HG03175 (cell line): Measurements from ENCODE around the gene KRT86.
"Not testable (repeated sequence)": the region's sequence is repeated elsewhere in the genome, so short reads cannot be mapped to it uniquely, and the experiment has no call there.

Source experiments
- ATAC-seq: cut with Tn5 transposase; IDR thresholded peaks from one replicate; pipeline ENCODE4 v1.9.1; 2021; ENCODE audit warnings: mild to moderate bottlenecking, moderate library complexity; ENCODE audit not compliant: unreplicated experiment

The KRT86 gene

DNA sequence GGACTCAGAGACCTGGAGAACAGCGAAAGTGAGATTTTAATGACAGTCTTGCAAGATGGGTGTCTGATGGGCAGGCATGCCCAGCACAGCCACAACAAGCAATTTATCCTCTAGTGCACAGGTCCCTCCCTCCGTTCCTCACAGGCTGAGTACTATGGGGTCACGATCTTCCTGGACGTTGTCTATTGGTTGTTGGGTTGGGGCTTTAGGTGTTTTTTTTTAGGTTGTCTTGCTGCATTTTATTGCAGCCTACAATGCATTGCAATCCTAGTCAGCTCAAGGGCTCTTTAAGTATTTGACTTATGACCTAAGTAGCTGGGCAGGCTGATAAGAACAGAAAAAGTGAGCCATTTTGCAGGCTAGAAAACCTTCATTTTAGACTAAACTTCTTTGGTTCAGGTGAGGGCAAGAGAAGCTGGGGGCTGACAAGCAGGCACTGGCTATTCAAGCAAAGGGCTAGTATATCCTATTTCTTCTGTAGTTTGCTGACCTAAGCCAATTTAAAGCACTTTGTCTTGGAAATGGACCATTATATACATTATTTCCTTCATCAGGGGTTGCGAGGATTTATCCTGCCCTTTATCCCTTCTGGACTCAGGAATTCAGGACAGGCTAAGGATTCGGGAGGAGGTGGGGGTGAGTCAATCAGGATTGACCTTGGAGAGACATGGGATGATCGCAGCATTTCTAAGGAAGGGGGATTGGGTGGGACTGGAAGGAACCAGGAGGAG, 35.4 kb upstream of the KRT86 start:
- ATAC-seq = no peak

DNA sequence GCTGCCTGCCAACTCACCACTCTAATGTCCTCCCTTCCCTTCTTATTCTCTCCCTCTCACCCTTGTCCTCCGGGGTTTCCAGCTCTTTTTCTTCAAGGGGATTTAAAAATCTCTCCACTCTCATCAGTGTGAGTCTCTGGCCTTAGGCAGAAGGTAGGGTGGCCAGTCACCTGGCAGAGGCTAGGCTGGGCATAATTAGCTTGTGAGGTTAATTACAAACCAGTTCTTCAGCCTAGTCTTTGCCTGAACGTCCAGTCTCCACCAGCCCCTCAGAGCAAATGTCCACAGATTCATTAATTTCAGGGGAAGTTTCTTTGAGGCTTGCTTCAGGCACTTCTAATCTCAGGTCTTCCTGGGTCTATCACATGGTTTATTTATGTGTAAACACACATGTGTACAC, 34.7 kb upstream of the KRT86 start:
- no peak for ATAC-seq

DNA sequence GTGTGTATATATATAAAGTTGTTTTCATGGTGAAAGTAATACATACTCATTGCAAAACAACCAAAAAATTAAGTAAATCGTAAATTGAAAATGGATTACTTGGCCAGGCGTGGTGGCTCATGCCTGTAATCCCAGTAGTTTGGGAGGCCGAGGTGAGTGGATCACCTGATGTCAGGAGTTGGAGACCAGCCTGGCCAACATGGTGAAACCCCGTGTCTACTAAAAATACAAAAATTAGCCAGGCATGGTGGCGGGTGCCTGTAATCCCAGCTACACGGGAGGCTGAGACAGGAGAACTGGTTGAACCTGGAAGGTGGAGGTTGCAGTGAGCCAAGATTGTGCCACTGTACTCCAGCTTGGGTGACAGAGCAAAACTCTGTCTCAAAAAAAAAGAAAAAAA, 34.2 kb upstream of the KRT86 start:
- not testable (repeated sequence) for ATAC-seq

DNA sequence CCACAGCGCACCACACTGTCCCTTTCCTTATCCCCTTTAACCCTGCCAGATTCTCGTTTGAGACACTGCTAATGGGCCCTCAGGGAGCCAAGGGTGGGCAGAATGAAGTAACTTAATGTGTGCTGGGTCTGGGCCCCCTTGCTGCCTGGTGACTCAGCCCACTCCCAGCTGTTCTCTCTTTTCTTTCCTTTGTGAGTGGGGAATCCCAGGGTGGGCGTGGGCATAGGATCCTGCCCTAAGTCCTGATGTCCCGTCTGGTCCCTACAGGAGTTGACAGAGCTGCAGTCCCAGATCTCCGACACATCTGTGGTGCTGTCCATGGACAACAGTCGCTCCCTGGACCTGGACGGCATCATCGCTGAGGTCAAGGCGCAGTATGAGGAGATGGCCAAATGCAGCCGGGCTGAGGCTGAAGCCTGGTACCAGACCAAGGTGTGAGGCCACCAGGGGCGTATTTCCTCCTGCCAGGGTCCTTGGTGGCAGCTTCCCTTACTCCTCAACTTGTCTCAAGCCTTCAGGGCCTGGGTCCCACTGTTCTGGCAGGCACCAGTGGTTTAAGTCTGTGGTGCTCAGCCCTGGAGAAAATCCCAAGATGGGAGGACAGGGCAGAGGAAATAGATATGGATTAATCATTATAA, 33.1 kb upstream of the KRT86 start:
- ATAC-seq = no peak

DNA sequence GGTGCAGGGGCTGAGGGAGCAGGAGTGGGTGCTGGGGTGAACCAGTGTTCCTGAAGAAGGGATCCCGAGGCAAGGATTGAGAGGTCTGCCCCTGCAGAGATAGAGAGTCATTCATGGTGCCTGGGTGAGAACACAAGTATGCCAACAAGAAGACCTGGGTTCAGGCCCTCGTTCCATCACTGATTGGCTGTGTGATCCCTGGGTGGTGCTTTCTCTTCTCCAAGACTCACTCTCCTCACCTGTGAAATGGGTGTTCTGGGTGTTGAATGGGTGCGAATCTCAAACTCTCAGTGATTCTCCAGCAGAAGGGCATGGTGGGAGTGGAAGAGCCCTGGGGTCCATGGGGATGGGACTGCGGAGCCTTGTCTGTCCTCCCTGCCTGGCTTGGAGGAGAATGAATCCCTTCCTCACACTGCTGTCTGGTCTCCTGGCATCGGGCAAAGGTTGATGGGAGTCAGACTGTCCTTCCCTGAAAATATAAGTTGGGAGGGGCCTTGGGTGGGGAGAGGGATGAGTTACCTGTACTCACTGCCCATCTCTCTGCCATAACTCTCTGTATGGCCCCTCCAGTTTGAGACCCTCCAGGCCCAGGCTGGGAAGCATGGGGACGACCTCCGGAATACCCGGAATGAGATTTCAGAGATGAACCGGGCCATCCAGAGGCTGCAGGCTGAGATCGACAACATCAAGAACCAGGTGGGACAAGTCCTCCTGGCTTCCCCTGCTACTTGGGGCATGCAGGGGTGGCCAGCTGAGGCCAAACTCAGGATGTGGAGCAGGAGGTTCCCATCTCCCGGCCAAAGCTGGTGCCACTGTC, 31.8 kb upstream of the KRT86 start:
- ATAC-seq = no peak

DNA sequence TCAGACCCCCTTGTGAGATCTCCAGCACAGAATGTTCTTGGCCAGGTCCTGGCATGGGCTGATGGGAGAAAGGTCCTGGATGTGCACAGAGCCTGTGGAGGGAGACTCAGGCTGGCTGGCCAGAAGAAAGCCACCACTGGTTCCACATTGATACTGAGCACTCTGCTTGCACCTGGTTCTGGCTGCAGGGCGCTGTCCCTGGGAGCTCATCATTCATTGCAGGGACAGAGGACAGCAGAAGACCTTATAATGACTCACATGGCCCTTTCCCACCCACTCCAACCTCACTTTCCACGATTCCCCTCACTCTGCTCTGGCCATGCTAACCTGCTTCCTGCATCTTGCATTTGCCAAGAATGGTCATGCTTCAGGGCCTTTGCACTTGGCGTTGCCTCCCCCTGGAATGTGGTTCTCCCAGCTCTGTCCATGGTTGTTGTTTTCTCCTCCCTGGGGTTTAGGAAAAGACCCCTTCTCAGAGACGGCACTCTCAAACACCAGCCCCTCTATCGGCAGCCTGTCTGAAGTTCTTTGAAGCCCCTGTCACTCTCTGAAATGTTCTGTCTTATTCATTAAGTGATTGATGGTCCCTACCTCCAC, 31.1 kb upstream of the KRT86 start:
- no peak for ATAC-seq

DNA sequence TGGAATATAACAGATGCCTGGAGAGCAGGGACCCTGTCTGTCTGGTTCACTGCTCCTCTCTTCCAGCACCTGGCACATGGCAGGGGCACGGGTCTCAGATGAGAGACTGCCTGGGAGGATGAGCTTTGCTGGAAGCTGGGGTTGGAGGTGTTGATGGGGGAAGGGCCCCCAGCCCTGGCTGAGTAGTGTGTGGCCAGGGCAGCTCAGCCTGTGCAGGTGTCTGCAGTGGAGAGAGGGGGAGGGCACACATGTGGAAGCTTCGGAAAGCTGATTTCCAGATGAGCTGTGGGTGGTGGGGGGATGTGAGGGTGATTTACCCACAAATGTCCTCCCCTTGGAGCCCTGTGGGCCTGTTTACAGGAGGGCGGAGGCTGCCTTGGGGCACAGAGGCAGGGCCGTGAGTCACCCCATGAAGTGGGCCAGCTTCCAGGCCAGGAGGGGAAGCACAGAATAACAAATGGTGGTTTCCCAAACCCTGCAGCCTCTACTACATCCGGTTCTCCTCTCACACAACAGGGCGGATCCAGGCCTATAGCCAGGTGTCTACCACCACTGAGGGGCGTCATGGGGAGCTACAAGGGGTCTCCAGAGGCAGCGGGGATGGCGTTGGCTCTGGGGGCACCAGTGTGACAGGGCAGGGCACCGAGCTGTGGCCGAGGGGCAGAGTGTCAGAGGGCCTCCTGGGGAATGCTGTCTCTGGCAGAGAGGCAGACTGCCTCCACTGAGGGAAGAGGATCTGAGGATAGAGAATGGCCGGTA, 30.4 kb upstream of the KRT86 start:
- peak; percentile 85 for ATAC-seq

DNA sequence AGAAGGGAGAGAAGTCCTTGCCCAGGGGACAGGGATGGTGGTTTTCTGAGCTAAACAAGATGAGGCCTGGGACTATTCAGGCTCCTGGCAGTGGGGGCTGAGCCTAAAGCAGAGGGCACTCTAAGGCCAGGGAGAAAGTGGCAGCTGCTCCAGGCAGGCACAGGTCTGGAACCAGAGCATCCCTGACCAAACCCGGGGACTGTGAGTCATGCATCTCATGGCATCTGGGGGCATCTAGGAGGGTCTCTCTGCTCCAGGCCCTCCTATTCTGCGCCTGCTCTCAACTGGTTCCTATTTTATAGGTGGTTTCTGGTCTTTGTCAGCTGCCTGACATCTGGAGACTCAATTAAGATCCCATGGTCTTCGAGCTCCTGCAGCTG, 29.8 kb upstream of the KRT86 start:
- peak; percentile 14 for ATAC-seq

DNA sequence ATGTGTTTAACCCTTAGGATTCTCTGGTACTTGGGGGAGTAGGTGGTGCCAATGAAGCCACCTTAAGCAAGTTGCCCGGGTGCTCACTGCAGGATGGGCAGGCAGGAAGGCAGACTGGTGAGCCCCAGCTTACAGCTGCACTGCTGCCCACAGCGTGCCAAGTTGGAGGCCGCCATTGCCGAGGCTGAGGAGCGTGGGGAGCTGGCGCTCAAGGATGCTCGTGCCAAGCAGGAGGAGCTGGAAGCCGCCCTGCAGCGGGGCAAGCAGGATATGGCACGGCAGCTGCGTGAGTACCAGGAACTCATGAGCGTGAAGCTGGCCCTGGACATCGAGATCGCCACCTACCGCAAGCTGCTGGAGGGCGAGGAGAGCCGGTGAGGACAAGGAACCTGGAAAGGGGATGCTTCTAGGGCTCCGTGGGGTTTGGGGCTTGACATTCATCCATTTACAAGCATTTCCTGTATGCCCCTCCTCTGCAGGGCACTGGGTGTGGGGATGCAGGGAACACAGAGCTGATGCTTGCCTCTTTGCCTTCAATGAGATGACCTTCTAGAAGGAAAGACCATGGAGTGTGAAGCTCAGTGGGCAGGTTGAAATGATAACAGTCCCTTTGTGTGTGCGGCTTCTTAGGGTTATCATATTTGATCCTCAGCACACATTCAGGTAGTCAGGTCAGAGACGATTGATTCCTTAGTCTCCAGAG, 29.0 kb upstream of the KRT86 start:
- ATAC-seq = no peak

DNA sequence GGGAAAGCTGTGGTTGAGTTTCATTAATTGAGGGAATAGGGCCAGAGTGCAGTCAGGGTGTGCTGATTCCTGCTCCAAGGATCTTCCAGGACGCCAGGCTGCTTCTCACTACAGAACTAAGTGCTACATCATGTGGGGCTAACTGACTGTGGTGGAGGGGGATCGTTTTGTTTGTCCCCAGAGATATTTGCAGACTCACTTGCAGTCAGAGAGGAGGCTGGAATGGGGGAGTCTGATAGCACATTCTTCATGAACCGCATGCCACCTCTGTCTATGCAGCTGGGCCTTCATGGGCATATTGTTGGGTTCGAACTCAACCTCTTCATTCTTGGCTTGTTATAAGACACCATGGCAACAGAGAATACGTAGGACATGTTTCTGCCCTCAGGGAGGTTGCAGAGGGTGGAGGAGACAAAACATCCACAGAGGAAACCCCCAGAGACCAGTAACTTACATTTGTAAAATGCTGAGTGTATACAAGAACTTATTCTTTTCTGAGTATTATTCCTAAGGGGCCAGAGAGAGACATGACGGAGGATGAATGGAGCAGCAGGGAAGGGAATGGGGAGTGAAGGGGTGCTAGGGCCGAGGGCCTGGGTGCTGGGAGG, 28.4 kb upstream of the KRT86 start:
- no peak for ATAC-seq

DNA sequence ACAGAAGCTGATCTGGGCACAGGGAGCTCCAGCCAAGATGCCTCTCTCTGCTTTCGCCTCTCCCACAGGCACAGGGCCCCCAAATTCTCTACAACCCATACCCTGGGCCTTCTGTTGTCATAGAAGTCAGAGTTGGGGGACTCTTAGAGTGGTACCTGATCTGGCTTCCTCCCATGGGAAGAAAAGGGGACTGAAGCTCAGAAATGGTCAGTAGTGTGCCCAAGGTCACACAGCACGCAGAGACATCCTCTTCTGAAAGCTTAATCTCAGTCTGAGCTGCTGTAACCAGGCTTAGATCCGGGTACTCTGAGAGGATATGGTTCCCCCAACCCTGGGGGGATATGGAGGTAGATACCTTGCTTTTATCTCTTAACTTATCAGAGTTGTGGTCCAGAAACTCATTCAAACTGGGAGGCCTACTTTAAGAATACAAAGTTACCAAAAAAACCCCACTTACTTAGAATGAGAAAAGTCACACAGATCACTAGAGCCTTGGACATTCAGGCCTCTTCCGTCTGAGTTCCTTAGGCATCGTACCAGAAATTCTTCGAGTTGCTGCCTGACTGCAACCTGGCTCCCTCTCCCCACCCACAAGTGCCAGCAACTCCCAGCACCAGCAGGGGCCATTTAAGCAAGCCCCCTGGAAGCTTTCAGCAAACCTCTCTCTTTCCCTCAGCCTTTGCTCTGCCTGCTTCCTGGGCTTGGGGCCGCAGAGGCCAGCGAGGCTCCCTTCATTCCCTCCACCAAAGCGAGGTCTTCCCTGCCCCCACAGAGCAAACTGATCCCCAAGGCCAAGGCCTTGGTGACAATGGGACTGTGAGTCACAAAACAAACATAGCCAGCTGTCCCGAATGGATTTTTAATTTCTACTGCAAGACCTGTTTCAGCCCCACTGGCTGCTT, 27.5 kb upstream of the KRT86 start:
- ATAC-seq = no peak

DNA sequence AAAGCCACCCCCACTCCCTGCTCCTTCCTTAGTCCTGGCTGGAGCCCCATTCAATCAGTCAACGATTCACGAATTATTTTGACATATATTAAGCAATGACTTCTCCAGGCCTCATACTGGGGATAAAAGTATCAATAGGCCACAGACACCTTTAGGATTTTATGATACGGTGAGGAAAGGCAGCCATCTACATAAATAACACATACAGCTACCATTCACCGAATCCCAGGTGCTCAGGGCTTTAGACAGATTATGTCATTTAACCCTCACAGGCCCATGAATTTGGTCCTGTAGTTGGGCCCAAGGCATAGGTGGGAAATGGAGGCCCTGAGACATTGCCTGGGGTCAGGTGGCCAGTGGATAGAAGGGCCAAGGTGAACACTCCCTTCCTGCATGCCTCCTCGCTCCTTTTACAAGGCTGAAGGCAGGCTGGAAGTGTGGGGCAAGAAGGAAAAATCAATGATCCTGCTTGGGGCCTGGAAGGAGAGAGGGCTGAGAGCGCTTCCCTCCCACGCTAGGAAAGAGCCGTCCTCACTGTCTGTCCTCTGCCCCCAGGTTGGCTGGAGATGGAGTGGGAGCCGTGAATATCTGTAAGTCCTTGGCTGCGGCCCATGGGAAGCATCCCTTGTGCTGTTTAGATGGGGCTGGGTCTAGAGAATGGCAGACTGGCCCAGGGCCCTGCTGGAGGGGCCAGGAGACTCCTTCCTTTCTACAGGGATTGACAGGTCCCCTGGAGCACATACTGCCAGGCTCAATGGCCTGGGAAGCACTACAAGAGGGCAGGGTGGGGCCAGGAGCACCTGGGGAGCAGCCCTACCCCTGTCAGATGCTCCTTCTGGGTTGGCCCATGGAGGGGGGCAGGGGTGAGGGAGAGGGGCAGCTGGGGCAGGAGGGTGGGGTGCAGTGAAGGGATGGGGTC, 26.6 kb upstream of the KRT86 start:
- no peak for ATAC-seq

DNA sequence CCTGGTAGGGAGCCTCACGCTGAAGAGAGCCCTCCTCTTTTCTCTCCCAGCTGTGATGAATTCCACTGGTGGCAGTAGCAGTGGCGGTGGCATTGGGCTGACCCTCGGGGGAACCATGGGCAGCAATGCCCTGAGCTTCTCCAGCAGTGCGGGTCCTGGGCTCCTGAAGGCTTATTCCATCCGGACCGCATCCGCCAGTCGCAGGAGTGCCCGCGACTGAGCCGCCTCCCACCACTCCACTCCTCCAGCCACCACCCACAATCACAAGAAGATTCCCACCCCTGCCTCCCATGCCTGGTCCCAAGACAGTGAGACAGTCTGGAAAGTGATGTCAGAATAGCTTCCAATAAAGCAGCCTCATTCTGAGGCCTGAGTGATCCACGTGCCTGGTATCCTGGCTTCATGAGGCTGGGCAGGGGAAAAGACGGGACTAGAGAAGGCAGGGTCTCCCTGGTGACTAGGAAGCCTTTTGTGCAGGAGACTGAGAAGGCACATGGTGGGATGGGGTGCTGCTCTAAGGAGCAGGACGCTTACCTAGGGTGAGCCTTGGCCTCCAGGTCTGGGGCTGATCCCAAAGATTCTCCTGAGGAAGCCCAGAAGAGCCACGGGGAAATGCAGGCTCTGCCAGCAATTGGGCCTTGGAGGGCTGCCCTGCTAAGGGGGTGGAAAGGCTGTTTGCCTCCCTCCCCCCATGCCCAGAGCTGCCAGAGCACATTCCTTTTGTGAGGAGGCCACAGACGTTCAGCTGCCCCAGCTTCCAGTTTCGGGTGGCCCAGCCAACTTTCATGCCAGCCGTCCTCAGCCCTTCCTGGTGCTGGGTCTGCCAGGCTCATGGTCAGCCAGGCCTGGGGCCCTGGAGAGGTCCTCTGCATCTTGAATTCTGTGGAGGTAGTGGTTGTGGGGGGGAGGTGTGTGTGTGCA, 25.6 kb upstream of the KRT86 start:
- ATAC-seq = no peak

DNA sequence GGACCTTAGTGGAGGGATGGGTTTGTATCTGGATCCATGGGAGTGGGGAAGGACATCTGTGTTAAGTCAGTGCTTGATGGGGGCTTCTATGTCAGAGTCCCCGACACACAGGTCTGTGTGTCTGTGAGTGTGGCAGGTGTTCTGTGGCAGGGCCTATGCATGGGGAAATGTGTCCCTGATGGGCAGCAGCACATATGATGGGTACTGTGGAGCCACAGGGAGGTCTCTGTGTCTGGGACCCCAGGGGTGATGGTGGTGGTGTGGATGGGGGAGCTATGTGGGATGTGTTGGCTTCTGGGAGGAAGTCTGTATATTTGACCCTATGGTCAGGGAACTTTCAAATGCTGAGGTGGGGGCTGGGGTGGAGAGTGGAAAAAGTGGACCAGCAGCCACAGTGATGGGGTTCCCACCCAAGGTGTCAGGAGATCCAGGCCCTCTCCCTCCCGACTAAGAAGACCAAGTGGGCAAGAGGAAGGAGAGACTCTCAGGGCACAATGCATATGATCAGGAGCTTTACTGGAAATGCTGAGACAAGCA, 24.9 kb upstream of the KRT86 start:
- no peak for ATAC-seq

DNA sequence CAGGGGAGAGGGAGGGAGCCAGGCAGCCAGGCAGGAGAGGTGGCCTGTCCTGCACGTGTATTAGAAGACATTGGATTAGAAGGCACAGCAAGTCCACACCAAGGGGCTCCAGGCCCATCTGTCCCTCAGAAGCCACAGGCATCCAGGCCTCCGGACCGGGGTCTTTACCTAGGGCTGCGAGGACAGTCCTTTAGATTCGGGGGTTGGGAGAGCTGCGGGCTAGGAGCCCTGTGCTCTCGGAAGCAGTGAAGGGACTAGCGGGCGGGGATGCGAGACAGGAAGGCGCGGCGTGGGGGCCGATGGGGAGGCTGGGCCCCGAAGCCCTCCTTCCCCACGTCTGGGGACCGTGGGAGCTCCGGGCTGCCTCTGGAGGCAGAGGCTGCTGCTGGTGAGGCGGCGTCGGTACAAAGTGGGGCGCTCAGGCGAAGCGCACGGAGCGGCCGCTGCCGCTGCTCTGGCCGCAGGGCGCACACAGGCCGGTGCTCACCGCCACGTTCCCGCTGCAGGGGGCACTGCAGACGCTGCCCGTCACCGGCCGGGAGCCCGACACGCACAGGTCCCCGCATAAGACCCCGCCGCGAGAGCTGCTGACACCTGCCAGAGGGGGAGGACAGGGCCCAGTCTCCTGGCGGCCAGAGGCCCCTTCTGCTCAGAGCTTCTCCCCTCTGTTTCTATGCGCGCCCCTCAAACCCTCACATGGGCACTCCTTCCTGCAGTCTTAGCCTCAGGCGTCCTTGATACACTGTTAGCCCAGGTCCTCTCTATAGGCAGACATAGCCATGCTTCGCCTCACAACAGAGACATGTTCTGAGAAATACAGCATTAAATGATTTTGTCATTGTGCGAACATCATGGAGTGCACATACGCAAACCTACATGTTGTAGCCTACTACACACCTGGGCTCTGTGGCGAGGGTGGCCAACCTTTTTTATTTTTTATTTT, 24.1 kb upstream of the KRT86 start:
- ATAC-seq = no peak
